ENCODE measurements around the gene DPP6. TPM values are rescaled to one million over a fixed set of nuclear protein-coding genes. Genes with fewer than 3 reads are reported as not detected.

DPP6 gene
- total RNA-seq, 1 donor from 2014 or later = not detected

DNA sequence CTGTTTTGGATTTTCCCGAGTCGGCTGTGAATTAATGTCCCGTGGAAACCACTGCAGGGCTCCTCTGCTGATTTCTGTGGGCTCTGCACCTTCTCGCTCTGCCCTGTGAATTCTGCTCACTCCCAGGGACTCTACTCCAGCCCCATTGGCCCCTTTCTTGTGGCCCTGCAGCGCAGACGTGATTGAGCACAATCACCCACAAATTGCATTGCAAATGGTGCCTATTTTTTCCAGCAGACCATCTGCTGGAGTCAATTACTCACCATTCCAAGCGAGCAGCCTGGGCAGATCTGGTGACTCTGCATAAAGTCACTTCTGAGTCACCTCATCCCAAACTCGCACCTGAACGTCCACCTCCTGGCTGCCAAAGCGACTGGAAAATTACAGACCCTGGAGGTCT lies 714.9 kb downstream of the DPP6 start:
- no peak overlapping the region for H3K27ac Mint-ChIP-seq (ENCODE audit: unreplicated experiment)
- no peak overlapping the region for H3K4me3 Mint-ChIP-seq (ENCODE audit: unreplicated experiment)
- peaks cover 19% of the 10 kb centered on the region for H3K9me3 Mint-ChIP-seq (ENCODE audit: unreplicated experiment)
- TF ChIP-seq, protein P1, sequence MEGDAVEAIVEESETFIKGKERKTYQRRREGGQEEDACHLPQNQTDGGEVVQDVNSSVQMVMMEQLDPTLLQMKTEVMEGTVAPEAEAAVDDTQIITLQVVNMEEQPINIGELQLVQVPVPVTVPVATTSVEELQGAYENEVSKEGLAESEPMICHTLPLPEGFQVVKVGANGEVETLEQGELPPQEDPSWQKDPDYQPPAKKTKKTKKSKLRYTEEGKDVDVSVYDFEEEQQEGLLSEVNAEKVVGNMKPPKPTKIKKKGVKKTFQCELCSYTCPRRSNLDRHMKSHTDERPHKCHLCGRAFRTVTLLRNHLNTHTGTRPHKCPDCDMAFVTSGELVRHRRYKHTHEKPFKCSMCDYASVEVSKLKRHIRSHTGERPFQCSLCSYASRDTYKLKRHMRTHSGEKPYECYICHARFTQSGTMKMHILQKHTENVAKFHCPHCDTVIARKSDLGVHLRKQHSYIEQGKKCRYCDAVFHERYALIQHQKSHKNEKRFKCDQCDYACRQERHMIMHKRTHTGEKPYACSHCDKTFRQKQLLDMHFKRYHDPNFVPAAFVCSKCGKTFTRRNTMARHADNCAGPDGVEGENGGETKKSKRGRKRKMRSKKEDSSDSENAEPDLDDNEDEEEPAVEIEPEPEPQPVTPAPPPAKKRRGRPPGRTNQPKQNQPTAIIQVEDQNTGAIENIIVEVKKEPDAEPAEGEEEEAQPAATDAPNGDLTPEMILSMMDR (IDR thresholded peaks at IDR 0.05; ENCODE audit: partially characterized antibody, unreplicated experiment) = no peak
- no peak for DNase-seq
- H3K36me3 Mint-ChIP-seq (ENCODE audit: unreplicated experiment) = peaks cover under 1% of the 10 kb centered on the region
- no peaks in the 10 kb centered on the region for H3K4me1 Mint-ChIP-seq (ENCODE audit: low read depth, unreplicated experiment)
- no peaks in the 10 kb centered on the region for H3K27me3 Mint-ChIP-seq (ENCODE audit: unreplicated experiment)

- Mint-ChIP-seq H3K4me1 (ENCODE audit: low read depth, unreplicated experiment) (no peaks in the 10 kb centered on the region), H3K36me3 (ENCODE audit: unreplicated experiment) (no peaks in the 10 kb centered on the region), H3K9me3 (ENCODE audit: unreplicated experiment) (peaks cover 25% of the 10 kb centered on the region), H3K27ac (ENCODE audit: unreplicated experiment) (no peak overlapping the region), H3K4me3 (ENCODE audit: unreplicated experiment) (no peak overlapping the region), H3K27me3 (ENCODE audit: unreplicated experiment) (no peaks in the 10 kb centered on the region)
- no peak for DNase-seq
- TF ChIP-seq, protein P1 (IDR thresholded peaks at IDR 0.05; ENCODE audit: partially characterized antibody, unreplicated experiment) = no peak
These were observed 715.7 kb downstream of the DPP6 start for GRCh38 chr7:154767821-154768415.

DNA sequence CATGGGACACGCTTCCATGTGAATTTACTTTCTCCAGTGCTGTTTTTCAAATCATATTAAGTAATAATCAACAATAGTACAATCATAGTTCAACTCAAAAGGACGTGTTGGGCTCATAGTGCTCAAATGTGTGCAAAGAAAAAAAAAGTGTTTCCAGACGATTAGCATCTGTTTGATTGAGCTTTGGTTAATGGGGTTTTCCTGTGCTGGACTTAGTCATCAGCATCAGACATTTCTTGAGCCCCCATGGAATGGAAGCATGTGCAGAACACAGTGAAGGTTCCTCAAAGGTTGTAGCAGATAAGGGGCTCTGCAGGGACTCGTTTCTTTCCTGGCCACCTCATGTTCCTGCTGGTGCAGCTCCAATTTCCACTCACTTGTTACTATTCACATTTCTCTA lies 716.8 kb downstream of the DPP6 start:
- H3K27me3 Mint-ChIP-seq (ENCODE audit: unreplicated experiment) = no peaks in the 10 kb centered on the region
- no peaks in the 10 kb centered on the region for H3K36me3 Mint-ChIP-seq (ENCODE audit: unreplicated experiment)
- TF ChIP-seq, protein P1 (IDR thresholded peaks at IDR 0.05; ENCODE audit: partially characterized antibody, unreplicated experiment) = no peak
- no peaks in the 10 kb centered on the region for H3K4me1 Mint-ChIP-seq (ENCODE audit: low read depth, unreplicated experiment)
- no peak overlapping the region for H3K4me3 Mint-ChIP-seq (ENCODE audit: unreplicated experiment)
- peaks cover 21% of the 10 kb centered on the region for H3K9me3 Mint-ChIP-seq (ENCODE audit: unreplicated experiment)
- H3K27ac Mint-ChIP-seq (ENCODE audit: unreplicated experiment) = no peak overlapping the region
- no peak for DNase-seq

DNA sequence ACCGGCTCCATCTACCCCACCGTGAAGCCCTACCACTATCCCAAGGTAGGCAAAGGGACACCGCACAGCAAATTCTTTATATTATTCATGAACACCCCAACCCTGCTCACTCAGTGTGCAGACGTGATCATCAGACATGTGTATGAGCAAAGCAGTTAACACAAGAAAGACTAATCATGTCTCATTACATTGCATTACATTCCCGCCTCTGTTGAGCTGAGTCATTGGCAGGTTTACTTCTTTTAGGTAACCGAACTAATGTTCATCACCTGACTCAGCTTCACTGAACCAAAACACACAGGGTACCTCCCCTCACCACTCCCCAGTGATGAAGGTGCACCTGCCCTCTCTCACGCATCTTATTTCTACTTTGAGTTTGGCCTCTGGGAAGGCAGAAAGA lies 717.3 kb downstream of the DPP6 start:
- H3K27me3 Mint-ChIP-seq (ENCODE audit: unreplicated experiment) = no peaks in the 10 kb centered on the region
- DNase-seq = no peak
- TF ChIP-seq, protein P1 (IDR thresholded peaks at IDR 0.05; ENCODE audit: partially characterized antibody, unreplicated experiment) = no peak
- no peak overlapping the region for H3K4me3 Mint-ChIP-seq (ENCODE audit: unreplicated experiment)
- H3K27ac Mint-ChIP-seq (ENCODE audit: unreplicated experiment) = no peak overlapping the region
- no peaks in the 10 kb centered on the region for H3K4me1 Mint-ChIP-seq (ENCODE audit: low read depth, unreplicated experiment)
- peaks cover 24% of the 10 kb centered on the region for H3K9me3 Mint-ChIP-seq (ENCODE audit: unreplicated experiment)
- no peaks in the 10 kb centered on the region for H3K36me3 Mint-ChIP-seq (ENCODE audit: unreplicated experiment)

GRCh38 chr7:154770361-154770760 lies 718.2 kb downstream of the DPP6 start:
- no peaks in the 10 kb centered on the region for H3K27me3 Mint-ChIP-seq (ENCODE audit: unreplicated experiment)
- peaks cover 29% of the 10 kb centered on the region for H3K9me3 Mint-ChIP-seq (ENCODE audit: unreplicated experiment)
- no peaks in the 10 kb centered on the region for H3K36me3 Mint-ChIP-seq (ENCODE audit: unreplicated experiment)
- TF ChIP-seq, protein P1 (IDR thresholded peaks at IDR 0.05; ENCODE audit: partially characterized antibody, unreplicated experiment) = no peak
- DNase-seq = no peak
- H3K4me3 Mint-ChIP-seq (ENCODE audit: unreplicated experiment) = no peak overlapping the region
- no peaks in the 10 kb centered on the region for H3K4me1 Mint-ChIP-seq (ENCODE audit: low read depth, unreplicated experiment)
- no peak overlapping the region for H3K27ac Mint-ChIP-seq (ENCODE audit: unreplicated experiment)

Measured in glutamatergic neuron (in vitro differentiated cells).